ENCODE data around the gene SOCS3.

GRCh38 chr17:78323826-78324390 lies 36.0 kb downstream of the SOCS3 start:
- TF ChIP-seq CTCF (IDR thresholded peaks at IDR 0.05; ENCODE audit: low read depth, low read length) (no peak), EZH2phosphoT487 (IDR thresholded peaks at IDR 0.05; ENCODE audit: low read depth) (no peak)
